ENCODE data around the gene RFTN1. TPM values are rescaled to one million over a fixed set of nuclear protein-coding genes. Genes with fewer than 3 reads are reported as not detected.

Gene RFTN1
- total and polyA plus RNA-seq, 2 of the 8 experiments (the other 6 are each of a cell fraction or from before 2014, with no cell fraction given) = 4.6 to 6.7 TPM

GRCh38 chr3:16304061-16305010 is 209.2 kb downstream of the RFTN1 start:
- Histone ChIP-seq H3K27ac (ENCODE audit: low read depth, low read length) (no peak overlapping the region), H2BK5ac (ENCODE audit: low read depth, low read length) (no peak overlapping the region), H4K8ac (ENCODE audit: extremely low read depth, insufficient read depth, low read length) (no peak overlapping the region), H3K4ac (replicated peaks; ENCODE audit: insufficient read length, low read depth, low read length) (no peak overlapping the region), H3K4me2 (ENCODE audit: insufficient read depth in 1 of 2, low read depth in 2 of 2, low read length in 2 of 2) (no peak overlapping the region), H2BK20ac (ENCODE audit: low read length) (no peak overlapping the region), H2BK12ac (ENCODE audit: low read depth, low read length) (no peak overlapping the region), H4K20me1 (replicated peaks in 1 of 2; ENCODE audit: control insufficient read depth in 1 of 2, insufficient read depth in 2 of 2, low read length in 2 of 2) (no peaks in the 10 kb centered on the region), H3K79me1 (ENCODE audit: low read depth, low read length) (peaks cover 4% of the 10 kb centered on the region; the same call in 1 of the 2 replicates), H2BK15ac (ENCODE audit: low read length) (no peak overlapping the region), H3K9me3 (ENCODE audit: insufficient read depth in 2 of 2, low read depth in 1 of 2, low read length in 1 of 2) (no peaks in the 10 kb centered on the region), H3K18ac (ENCODE audit: extremely low read depth, low read length) (no peak overlapping the region; the same call in 1 of the 2 replicates), H3K4me1 (replicated peaks in 1 of 4; ENCODE audit: control insufficient read depth in 3 of 4, insufficient read depth in 4 of 4, low read length in 3 of 4) (peaks cover 7 to 29% (median 21%) of the 10 kb centered on the region in 4 experiments; a peak in 6 of 7 replicates), H3K9ac (replicated peaks in 1 of 4; ENCODE audit: extremely low read depth in 1 of 4, low read depth in 3 of 4, low read length in 3 of 4) (no peak overlapping the region), H3K56ac (replicated peaks; ENCODE audit: insufficient read length, low read depth, low read length) (no peak overlapping the region), H3K36me3 (ENCODE audit: control insufficient read depth in 2 of 4, insufficient read depth in 4 of 4, low read length in 3 of 4) (peaks cover 0 to 23% (median 4%) of the 10 kb centered on the region in 4 experiments; a peak in 4 of 8 replicates), H2AK5ac (ENCODE audit: low read depth, low read length) (no peak overlapping the region), H4K91ac (replicated peaks; ENCODE audit: insufficient read length, low read length) (no peak overlapping the region), H3K14ac (ENCODE audit: insufficient read length) (no peak overlapping the region), H3K23ac (ENCODE audit: insufficient read length) (no peak overlapping the region), H2BK120ac (replicated peaks; ENCODE audit: low read depth, low read length) (no peak overlapping the region), H3K79me2 (ENCODE audit: control insufficient read depth in 1 of 2, insufficient read depth in 2 of 2, low read length in 2 of 2) (peaks cover 0 to 8% of the 10 kb centered on the region in 2 experiments; a peak in 1 of 4 replicates), H3K23me2 (ENCODE audit: low read depth, low read length) (no peaks in the 10 kb centered on the region), H4K5ac (ENCODE audit: insufficient read length, low read depth, low read length) (no peak overlapping the region), H3K27me3 (replicated peaks in 1 of 4; ENCODE audit: control insufficient read depth in 3 of 4, extremely low read depth in 1 of 4, insufficient read depth in 3 of 4, low read length in 3 of 4) (no peaks in the 10 kb centered on the region), H3K4me3 (ENCODE audit: extremely low read depth in 1 of 4, insufficient read depth in 2 of 4, low read depth in 3 of 4, low read length in 4 of 4) (no peak overlapping the region), H2AFZ (ENCODE audit: low read length) (no peak overlapping the region)
- FAIRE-seq (no peak), DNase-seq (ENCODE audit: low read depth in 1 of 2, low spot score in 2 of 2) (no peak)
- 89% methylated on average over 2 of the region's 2 CpGs; no CpG with 5 or more reads in 1 of the 2 experiments for whole genome bisulfite sequencing, 2 experiments (ENCODE audit: extremely low coverage in 1 of 2, insufficient coverage in 1 of 2, insufficient read length in 1 of 2, insufficient replicate concordance in 2 of 2, low coverage in 1 of 2, low lambda C conversion rate in 2 of 2, missing lambda C conversion rate in 1 of 2)
- ChIA-PET POLR2A (ENCODE audit: partially characterized antibody) (interaction anchor here (1.2 kb wide), 1 partner anchor 12 kb away, joined by 4 read pairs; no protein-coding TSS in a partner anchor), CTCF (ENCODE audit: partially characterized antibody) (interaction anchor here (0.8 to 4.4 kb wide), 8 partner anchors 8 to 213 kb away, joined by 3 to 19 read pairs (median 4); no protein-coding TSS in a partner anchor)
- TF ChIP-seq RNF2 (IDR thresholded peaks at IDR 0.05; ENCODE audit: borderline replicate concordance, low read depth, low read length, missing control alignments, poor library complexity, severe bottlenecking) (no peak), SIRT6 (IDR thresholded peaks at IDR 0.05; ENCODE audit: low read length) (no peak), CHD2 (IDR thresholded peaks at IDR 0.05; ENCODE audit: low read length) (no peak), HDAC6 (IDR thresholded peaks at IDR 0.05; ENCODE audit: low read depth, low read length) (no peak), ASH2L (IDR thresholded peaks at IDR 0.05; ENCODE audit: low read length) (no peak), MAFK (IDR thresholded peaks at IDR 0.05; ENCODE audit: low read depth, low read length) (no peak), RFX5 (IDR thresholded peaks at IDR 0.05; ENCODE audit: borderline replicate concordance, low read depth, low read length) (no peak), BACH1 (IDR thresholded peaks at IDR 0.05; ENCODE audit: low read length) (no peak), POLR2AphosphoS5 (IDR thresholded peaks at IDR 0.05; ENCODE audit: low read depth, low read length) (no peak), JUN (IDR thresholded peaks at IDR 0.05; ENCODE audit: low read depth, low read length) (no peak), RBBP5 (IDR thresholded peaks at IDR 0.05; ENCODE audit: borderline replicate concordance, low read depth, low read length) (no peak), CEBPB (IDR thresholded peaks at IDR 0.05; ENCODE audit: low read depth, low read length) (no peak), SP2 (IDR thresholded peaks at IDR 0.05; ENCODE audit: low read length) (no peak)

All from H1 (cell line).